Liver (tissue), 3 donors: ENCODE data around the gene KDM2A.

Experiments used
- FOXA1 ChIP-seq: IDR thresholded peaks from 2 replicates; pipeline ENCODE4 v1.6.1; 2016; ENCODE audit warnings: antibody characterized with exemption
- GABPA ChIP-seq, 2 donors: IDR thresholded peaks in 1 of 2; conservative IDR thresholded peaks in 1 of 2; 2 replicates each; pipeline ENCODE4 v1.6.1; 2016; ENCODE audit warnings: antibody characterized with exemption in 2 of 2, mild to moderate bottlenecking in 1 of 2, moderate library complexity in 1 of 2
- JUND ChIP-seq, 2 donors: IDR thresholded peaks; 2 replicates each; pipeline ENCODE4 v1.6.1; 2016; ENCODE audit warnings: antibody characterized with exemption in 2 of 2
- RAD21 ChIP-seq, 2 donors: IDR thresholded peaks; 2 replicates each; pipeline ENCODE4 v1.6.1; 2016; ENCODE audit warnings: antibody characterized with exemption in 2 of 2, mild to moderate bottlenecking in 2 of 2
- RXRA ChIP-seq, 2 donors: IDR thresholded peaks; 2 replicates each; pipeline ENCODE4 v1.6.1; 2017 to 2018; ENCODE audit warnings: antibody characterized with exemption in 2 of 2, mild to moderate bottlenecking in 1 of 2
- SP1 ChIP-seq: IDR thresholded peaks from 2 replicates; pipeline ENCODE4 v1.6.1; 2018; ENCODE audit warnings: antibody characterized with exemption, mild to moderate bottlenecking
- YY1 ChIP-seq: IDR thresholded peaks from 2 replicates; pipeline ENCODE4 v1.6.1; 2016; ENCODE audit warnings: antibody characterized with exemption, mild to moderate bottlenecking
- TF ChIP-seq, protein P1 (sequence below): fragments of 150-350 bp; IDR thresholded peaks from 2 replicates; pipeline ENCODE4 v1.5.1; 2017; ENCODE audit warnings: improper control_type of control experiment, low read depth, low read length; ENCODE audit not compliant: missing input control
- TF ChIP-seq, protein P2 (sequence below): IDR thresholded peaks from 2 replicates; pipeline ENCODE4 v1.6.1; 2016; ENCODE audit warnings: antibody characterized with exemption, mild to moderate bottlenecking
- TF ChIP-seq, protein P3 (sequence below): IDR thresholded peaks from 2 replicates; pipeline ENCODE4 v1.6.1; 2016; ENCODE audit warnings: antibody characterized with exemption
- TF ChIP-seq, protein P4 (sequence below): IDR thresholded peaks from 2 replicates; pipeline ENCODE4 v1.6.1; 2016; ENCODE audit warnings: antibody characterized with exemption
- donor health status: healthy.
- donor health status: healthy.

DNA sequence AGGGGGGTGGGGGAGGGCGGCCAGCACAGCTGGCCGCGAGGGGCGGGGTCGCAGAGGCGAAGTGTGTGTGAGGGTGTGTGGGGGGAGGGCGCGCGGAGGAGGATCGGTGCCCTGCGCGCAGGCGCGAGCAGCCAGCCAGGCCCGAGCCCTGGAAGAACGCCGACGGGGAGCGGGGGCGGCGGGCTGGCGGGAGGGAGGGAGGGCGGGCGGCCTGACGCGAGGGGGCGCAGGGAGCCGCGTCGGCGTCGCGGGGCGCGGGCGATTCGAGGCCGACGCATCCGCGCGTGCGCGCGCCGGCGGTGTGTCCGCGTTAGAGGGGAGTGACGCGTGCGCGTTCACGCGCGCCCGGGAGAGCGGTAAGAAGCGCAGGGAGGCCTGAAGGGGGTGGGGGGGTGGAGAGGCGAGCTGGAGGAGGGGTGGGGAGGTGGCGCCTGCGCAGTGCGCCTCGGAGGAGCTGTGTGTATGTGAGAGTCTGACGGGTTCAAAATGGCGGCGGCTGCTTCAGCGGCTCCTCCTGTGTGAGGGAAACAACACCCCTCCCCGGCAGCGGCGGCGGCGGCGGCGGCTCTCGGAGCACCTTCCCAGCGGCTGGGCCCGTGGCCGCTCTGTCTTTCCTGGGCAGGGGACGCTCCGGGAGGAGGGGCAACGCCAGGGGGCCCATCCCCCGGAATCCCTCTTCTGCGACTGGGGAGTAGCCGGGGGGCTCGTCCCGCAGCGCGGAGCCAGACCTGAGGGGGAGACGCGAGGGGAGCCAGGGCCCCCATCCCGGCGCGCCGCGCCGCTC lies at the start of gene KDM2A:
- TF ChIP-seq, protein P1, sequence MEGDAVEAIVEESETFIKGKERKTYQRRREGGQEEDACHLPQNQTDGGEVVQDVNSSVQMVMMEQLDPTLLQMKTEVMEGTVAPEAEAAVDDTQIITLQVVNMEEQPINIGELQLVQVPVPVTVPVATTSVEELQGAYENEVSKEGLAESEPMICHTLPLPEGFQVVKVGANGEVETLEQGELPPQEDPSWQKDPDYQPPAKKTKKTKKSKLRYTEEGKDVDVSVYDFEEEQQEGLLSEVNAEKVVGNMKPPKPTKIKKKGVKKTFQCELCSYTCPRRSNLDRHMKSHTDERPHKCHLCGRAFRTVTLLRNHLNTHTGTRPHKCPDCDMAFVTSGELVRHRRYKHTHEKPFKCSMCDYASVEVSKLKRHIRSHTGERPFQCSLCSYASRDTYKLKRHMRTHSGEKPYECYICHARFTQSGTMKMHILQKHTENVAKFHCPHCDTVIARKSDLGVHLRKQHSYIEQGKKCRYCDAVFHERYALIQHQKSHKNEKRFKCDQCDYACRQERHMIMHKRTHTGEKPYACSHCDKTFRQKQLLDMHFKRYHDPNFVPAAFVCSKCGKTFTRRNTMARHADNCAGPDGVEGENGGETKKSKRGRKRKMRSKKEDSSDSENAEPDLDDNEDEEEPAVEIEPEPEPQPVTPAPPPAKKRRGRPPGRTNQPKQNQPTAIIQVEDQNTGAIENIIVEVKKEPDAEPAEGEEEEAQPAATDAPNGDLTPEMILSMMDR = no peak
- TF ChIP-seq, protein P2, sequence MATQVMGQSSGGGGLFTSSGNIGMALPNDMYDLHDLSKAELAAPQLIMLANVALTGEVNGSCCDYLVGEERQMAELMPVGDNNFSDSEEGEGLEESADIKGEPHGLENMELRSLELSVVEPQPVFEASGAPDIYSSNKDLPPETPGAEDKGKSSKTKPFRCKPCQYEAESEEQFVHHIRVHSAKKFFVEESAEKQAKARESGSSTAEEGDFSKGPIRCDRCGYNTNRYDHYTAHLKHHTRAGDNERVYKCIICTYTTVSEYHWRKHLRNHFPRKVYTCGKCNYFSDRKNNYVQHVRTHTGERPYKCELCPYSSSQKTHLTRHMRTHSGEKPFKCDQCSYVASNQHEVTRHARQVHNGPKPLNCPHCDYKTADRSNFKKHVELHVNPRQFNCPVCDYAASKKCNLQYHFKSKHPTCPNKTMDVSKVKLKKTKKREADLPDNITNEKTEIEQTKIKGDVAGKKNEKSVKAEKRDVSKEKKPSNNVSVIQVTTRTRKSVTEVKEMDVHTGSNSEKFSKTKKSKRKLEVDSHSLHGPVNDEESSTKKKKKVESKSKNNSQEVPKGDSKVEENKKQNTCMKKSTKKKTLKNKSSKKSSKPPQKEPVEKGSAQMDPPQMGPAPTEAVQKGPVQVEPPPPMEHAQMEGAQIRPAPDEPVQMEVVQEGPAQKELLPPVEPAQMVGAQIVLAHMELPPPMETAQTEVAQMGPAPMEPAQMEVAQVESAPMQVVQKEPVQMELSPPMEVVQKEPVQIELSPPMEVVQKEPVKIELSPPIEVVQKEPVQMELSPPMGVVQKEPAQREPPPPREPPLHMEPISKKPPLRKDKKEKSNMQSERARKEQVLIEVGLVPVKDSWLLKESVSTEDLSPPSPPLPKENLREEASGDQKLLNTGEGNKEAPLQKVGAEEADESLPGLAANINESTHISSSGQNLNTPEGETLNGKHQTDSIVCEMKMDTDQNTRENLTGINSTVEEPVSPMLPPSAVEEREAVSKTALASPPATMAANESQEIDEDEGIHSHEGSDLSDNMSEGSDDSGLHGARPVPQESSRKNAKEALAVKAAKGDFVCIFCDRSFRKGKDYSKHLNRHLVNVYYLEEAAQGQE = no peak
- TF ChIP-seq GABPA (IDR thresholded peaks at IDR 0.05 in 1 of 2, conservative IDR thresholded peaks at IDR 0.05 in 1 of 2) (no peak), JUND (IDR thresholded peaks at IDR 0.05) (no peak), YY1 (peak; percentile 96), SP1 (no peak), RAD21 (IDR thresholded peaks at IDR 0.05) (no peak), RXRA (IDR thresholded peaks at IDR 0.05) (no peak), FOXA1 (no peak)
- TF ChIP-seq, protein P3, sequence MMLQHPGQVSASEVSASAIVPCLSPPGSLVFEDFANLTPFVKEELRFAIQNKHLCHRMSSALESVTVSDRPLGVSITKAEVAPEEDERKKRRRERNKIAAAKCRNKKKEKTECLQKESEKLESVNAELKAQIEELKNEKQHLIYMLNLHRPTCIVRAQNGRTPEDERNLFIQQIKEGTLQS = no peak
- TF ChIP-seq, protein P4, sequence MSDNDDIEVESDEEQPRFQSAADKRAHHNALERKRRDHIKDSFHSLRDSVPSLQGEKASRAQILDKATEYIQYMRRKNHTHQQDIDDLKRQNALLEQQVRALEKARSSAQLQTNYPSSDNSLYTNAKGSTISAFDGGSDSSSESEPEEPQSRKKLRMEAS = no peak
